Glutamatergic neuron (in vitro differentiated cells): ENCODE data around the gene TEAD2. TPM values are rescaled to one million over a fixed set of nuclear protein-coding genes. Genes with fewer than 3 reads are reported as not detected.

Experiments
- DNase-seq: peaks from one replicate; pipeline ENCODE4 v3.0.0; 2022
- H3K27ac Mint-ChIP-seq: one replicate; pipeline ENCODE4 v1.8.0; 2020; ENCODE audit warnings: mild to moderate bottlenecking, mixed read lengths, inconsistent platforms; ENCODE audit not compliant: unreplicated experiment
- H3K27me3 Mint-ChIP-seq: one replicate; pipeline ENCODE4 v1.8.0; 2020; ENCODE audit warnings: mild to moderate bottlenecking, moderate library complexity, mixed read lengths, inconsistent platforms; ENCODE audit not compliant: unreplicated experiment
- H3K36me3 Mint-ChIP-seq: one replicate; pipeline ENCODE4 v1.8.0; 2020; ENCODE audit warnings: mild to moderate bottlenecking, mixed read lengths, inconsistent platforms; ENCODE audit not compliant: unreplicated experiment
- H3K4me1 Mint-ChIP-seq: one replicate; pipeline ENCODE4 v1.8.0; 2020; ENCODE audit warnings: mild to moderate bottlenecking, low read depth, mixed read lengths, inconsistent platforms; ENCODE audit not compliant: unreplicated experiment
- H3K4me3 Mint-ChIP-seq: one replicate; pipeline ENCODE4 v1.8.0; 2020; ENCODE audit warnings: mild to moderate bottlenecking, mixed read lengths, inconsistent platforms; ENCODE audit not compliant: unreplicated experiment
- H3K9me3 Mint-ChIP-seq: one replicate; pipeline ENCODE4 v1.8.0; 2020; ENCODE audit warnings: mild to moderate bottlenecking, moderate library complexity, mixed read lengths, inconsistent platforms; ENCODE audit not compliant: unreplicated experiment
- total RNA-seq: library from RNA; stranded (reverse); fragmentation: NEBNext Ultra II Directional; extraction: Animal tissue kit (Norgen Biotek cat#: 25700); gene quantifications from one replicate; pipeline ENCODE4 v1.2.1, GENCODE V29; 2021; ENCODE audit not compliant: unreplicated experiment
- TF ChIP-seq, protein P1 (sequence below): fragments of 200-600 bp; sonication (generic); IDR thresholded peaks from one replicate; pipeline ENCODE4 v1.5.0; 2021; ENCODE audit not compliant: partially characterized antibody, unreplicated experiment

TEAD2 gene
- total RNA-seq, 1 donor from 2014 or later = 140 TPM

DNA sequence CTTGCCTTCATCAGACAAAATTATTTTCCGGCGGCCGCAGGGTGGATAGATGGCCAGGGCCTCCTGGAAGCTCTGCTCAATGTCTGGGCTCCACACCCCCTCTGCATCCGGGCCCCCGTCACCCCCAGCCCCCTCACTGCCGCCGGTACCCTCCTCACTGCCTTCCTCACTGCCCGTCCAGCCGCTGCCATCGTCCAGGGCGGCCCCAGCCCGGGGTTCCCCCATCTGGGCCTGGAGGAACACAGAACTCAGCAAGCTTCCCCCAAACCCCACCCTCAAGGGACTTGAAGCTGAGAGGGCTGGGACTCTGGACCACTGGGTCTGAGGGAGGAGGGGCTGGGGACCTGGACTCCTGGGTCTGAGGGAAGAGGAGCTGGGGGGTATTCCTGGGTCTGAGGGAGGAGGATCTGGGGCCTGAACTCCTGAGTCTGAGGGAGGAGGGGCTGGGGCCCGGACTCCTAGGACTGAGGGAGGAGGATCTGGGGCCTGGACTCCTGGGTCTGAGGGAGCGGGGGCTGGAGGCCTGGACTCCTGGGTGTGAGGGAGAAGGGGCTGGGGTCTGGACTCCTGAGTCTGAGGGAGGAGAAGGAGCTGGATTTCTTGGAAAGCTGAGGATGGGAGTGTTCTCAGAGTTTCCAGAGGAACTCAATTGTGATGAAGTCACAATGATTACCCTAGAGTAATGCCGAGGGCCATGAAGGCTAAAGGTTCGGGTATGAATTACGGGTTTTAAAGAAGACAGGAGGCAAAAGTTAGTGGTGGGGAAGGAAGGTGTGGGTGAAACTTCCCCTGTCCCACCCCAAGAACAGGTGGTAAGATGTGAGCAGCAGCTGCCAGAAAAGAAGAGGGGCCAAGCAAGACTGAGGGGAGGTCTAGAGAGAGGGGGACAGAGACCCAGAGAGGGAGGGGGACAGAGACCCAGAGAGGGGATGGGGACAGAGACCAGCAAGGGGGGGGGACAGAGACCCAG lies 2.1 kb downstream of the TEAD2 start:
- Mint-ChIP-seq H3K27ac (peak overlapping the region; percentile 99), H3K9me3 (peaks cover 8% of the 10 kb centered on the region)

DNA sequence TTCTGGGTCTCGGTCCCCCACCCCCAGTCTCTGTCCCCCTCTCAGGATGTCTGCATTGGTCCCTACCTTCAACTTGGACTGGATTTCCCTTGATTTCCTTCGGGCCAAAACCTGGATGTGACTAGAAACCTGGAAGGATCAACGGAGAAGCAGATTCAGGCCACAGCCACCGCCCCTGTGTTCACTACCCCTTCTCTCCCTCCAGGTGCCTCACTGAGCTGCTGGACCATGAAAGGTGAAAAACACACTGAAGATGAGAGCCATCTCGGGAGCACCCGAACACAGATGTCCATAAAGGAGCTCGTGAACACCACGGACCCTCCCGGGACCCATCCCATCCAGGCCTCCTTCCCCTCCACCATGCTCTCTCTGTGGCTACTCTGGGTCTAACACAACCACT lies 5.0 kb downstream of the TEAD2 start:
- H3K4me3 Mint-ChIP-seq = no peak overlapping the region
- DNase-seq = no peak
- peaks cover 8% of the 10 kb centered on the region for H3K4me1 Mint-ChIP-seq
- H3K9me3 Mint-ChIP-seq = peaks cover 8% of the 10 kb centered on the region
- H3K36me3 Mint-ChIP-seq = peaks cover 4% of the 10 kb centered on the region
- H3K27me3 Mint-ChIP-seq = peaks cover 4% of the 10 kb centered on the region
- TF ChIP-seq, protein P1, sequence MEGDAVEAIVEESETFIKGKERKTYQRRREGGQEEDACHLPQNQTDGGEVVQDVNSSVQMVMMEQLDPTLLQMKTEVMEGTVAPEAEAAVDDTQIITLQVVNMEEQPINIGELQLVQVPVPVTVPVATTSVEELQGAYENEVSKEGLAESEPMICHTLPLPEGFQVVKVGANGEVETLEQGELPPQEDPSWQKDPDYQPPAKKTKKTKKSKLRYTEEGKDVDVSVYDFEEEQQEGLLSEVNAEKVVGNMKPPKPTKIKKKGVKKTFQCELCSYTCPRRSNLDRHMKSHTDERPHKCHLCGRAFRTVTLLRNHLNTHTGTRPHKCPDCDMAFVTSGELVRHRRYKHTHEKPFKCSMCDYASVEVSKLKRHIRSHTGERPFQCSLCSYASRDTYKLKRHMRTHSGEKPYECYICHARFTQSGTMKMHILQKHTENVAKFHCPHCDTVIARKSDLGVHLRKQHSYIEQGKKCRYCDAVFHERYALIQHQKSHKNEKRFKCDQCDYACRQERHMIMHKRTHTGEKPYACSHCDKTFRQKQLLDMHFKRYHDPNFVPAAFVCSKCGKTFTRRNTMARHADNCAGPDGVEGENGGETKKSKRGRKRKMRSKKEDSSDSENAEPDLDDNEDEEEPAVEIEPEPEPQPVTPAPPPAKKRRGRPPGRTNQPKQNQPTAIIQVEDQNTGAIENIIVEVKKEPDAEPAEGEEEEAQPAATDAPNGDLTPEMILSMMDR = no peak
- H3K27ac Mint-ChIP-seq = peak overlapping the region; percentile 17

More for the DNA sequence above, 2.1 kb downstream of the TEAD2 start:
- Mint-ChIP-seq H3K4me3 (no peak overlapping the region), H3K36me3 (peaks cover 4% of the 10 kb centered on the region), H3K4me1 (peaks cover 8% of the 10 kb centered on the region), H3K27me3 (peaks cover 3% of the 10 kb centered on the region)
- TF ChIP-seq, protein P1 = no peak
- no peak for DNase-seq

DNA sequence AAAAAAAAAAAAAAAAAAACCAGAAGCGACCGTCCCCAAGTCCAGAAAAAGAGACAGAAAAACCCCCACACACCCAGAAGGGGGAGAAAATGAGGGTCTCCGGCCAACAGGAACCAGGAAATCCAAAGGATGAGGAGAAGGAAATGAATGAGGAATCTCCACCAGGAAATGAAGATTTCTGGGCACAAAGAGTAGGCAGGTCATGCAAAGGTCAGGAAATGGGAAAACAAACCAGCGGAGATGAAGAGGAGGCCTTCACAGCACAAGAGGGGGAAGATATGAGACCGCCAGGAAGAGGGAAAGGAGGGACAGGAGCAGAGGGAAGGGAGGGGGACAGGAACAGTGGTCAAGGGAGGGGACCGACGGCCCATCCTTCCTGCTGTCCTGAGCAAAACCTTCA lies 5.8 kb downstream of the TEAD2 start:
- Mint-ChIP-seq H3K4me3 (peak overlapping the region; percentile 13), H3K27me3 (peaks cover 4% of the 10 kb centered on the region), H3K4me1 (peaks cover 8% of the 10 kb centered on the region), H3K36me3 (peaks cover 4% of the 10 kb centered on the region), H3K27ac (no peak overlapping the region), H3K9me3 (peaks cover 4% of the 10 kb centered on the region)
- TF ChIP-seq, protein P1 = no peak
- no peak for DNase-seq

DNA sequence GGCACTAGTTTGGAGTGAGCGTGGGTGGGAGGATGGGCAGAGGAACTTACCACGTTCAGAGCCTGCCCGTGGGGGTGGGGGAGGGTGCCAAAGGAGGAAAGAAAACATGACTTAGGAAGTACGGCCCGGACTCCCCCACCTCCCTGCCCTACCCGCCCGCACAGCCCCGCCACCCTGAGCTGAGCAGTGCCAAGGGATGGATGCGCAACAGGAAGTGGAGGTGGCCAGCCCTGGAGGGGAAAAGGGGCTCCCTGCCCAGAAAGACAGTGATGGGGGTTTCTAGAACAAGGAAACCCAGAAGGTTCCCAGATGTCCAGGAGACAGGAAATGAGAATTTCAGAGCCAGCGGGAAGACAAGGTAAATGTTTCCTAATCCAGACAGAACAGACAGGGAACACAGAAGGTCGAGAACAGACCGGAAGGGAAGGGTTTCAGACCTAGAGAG lies 6.3 kb downstream of the TEAD2 start:
- peaks cover 4% of the 10 kb centered on the region for H3K9me3 Mint-ChIP-seq
- TF ChIP-seq, protein P1 = no peak
- H3K27ac Mint-ChIP-seq = no peak overlapping the region
- no peak for DNase-seq
- H3K36me3 Mint-ChIP-seq = peaks cover 4% of the 10 kb centered on the region
- peaks cover 8% of the 10 kb centered on the region for H3K4me1 Mint-ChIP-seq
- peaks cover 4% of the 10 kb centered on the region for H3K27me3 Mint-ChIP-seq
- no peak overlapping the region for H3K4me3 Mint-ChIP-seq

DNA sequence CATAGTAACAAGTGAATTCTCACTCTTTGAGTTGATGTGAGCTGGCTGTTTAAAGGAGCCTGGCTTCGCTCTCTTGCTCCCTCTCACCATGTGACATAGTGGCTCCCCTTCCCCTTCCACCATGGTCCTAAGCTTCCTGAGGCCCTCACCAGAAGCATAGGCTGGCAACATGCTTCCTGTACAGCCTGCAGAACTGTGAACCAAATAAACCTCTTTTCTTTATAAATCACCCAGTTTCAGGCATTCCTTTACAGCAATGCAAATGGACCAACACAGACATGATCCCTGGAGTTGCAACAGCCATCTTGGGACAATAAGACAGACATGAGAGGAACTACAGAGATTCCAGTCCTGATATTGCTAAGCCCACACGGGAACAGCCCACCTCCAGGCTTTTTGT lies 12.6 kb downstream of the TEAD2 start:
- peaks cover 3% of the 10 kb centered on the region for H3K4me1 Mint-ChIP-seq
- H3K27me3 Mint-ChIP-seq = peaks cover 2% of the 10 kb centered on the region
- H3K4me3 Mint-ChIP-seq = no peak overlapping the region
- TF ChIP-seq, protein P1 = no peak
- H3K27ac Mint-ChIP-seq = no peak overlapping the region
- no peak for DNase-seq
- H3K9me3 Mint-ChIP-seq = peaks cover 5% of the 10 kb centered on the region
- peaks cover 8% of the 10 kb centered on the region for H3K36me3 Mint-ChIP-seq
